ENCODE measurements around the gene SENP1. TPM values are rescaled to one million over a fixed set of nuclear protein-coding genes. Genes with fewer than 3 reads are reported as not detected.

Gene SENP1
- total RNA-seq, 1 donor from 2014 or later, result 44.0 TPM

- Mint-ChIP-seq H3K9me3 (no peaks in the 10 kb centered on the region), H3K27me3 (ENCODE audit: low read depth) (peaks cover 9% of the 10 kb centered on the region), H3K36me3 (ENCODE audit: low read depth) (no peaks in the 10 kb centered on the region), H3K4me1 (peaks cover 91% of the 10 kb centered on the region), H3K4me3 (no peak overlapping the region), H3K27ac (ENCODE audit: unreplicated experiment) (peak overlapping the region; percentile 2)
- TF ChIP-seq CTCF (conservative IDR thresholded peaks at IDR 0.05), result no peak
- no peak for DNase-seq (ENCODE audit: low read depth, low spot score)
Measured at GRCh38 chr12:48025281-48025680, 80.6 kb downstream of the SENP1 start.

GRCh38 chr12:48024735-48025134, 81.1 kb downstream of the SENP1 start:
- DNase-seq (ENCODE audit: low read depth, low spot score), result no peak
- H3K9me3 Mint-ChIP-seq, result no peaks in the 10 kb centered on the region
- H3K4me1 Mint-ChIP-seq, result peaks cover 85% of the 10 kb centered on the region

GRCh38 chr12:48023386-48023785, 82.5 kb downstream of the SENP1 start:
- Mint-ChIP-seq H3K9me3 (no peaks in the 10 kb centered on the region), H3K36me3 (ENCODE audit: low read depth) (no peaks in the 10 kb centered on the region), H3K27ac (ENCODE audit: unreplicated experiment) (no peak overlapping the region), H3K27me3 (ENCODE audit: low read depth) (peaks cover 17% of the 10 kb centered on the region), H3K4me1 (peaks cover 75% of the 10 kb centered on the region), H3K4me3 (peak overlapping the region; percentile 3)
- TF ChIP-seq CTCF (conservative IDR thresholded peaks at IDR 0.05), result no peak
- no peak for DNase-seq (ENCODE audit: low read depth, low spot score)

More at GRCh38 chr12:48024735-48025134, 81.1 kb downstream of the SENP1 start:
- H3K27me3 Mint-ChIP-seq (ENCODE audit: low read depth), result peaks cover 9% of the 10 kb centered on the region
- no peak overlapping the region for H3K4me3 Mint-ChIP-seq
- H3K36me3 Mint-ChIP-seq (ENCODE audit: low read depth), result no peaks in the 10 kb centered on the region
- H3K27ac Mint-ChIP-seq (ENCODE audit: unreplicated experiment), result peak overlapping the region; percentile 2
- no peak for TF ChIP-seq CTCF (conservative IDR thresholded peaks at IDR 0.05)

GRCh38 chr12:48022676-48023385, 83.0 kb downstream of the SENP1 start:
- no peaks in the 10 kb centered on the region for H3K36me3 Mint-ChIP-seq (ENCODE audit: low read depth)
- TF ChIP-seq CTCF (conservative IDR thresholded peaks at IDR 0.05), result no peak
- H3K4me3 Mint-ChIP-seq, result peak overlapping the region; percentile 3
- H3K27ac Mint-ChIP-seq (ENCODE audit: unreplicated experiment), result no peak overlapping the region
- peaks cover 72% of the 10 kb centered on the region for H3K4me1 Mint-ChIP-seq
- H3K27me3 Mint-ChIP-seq (ENCODE audit: low read depth), result peaks cover 21% of the 10 kb centered on the region
- H3K9me3 Mint-ChIP-seq, result no peaks in the 10 kb centered on the region
- DNase-seq (ENCODE audit: low read depth, low spot score), result no peak

- TF ChIP-seq CTCF (conservative IDR thresholded peaks at IDR 0.05), result no peak
- Mint-ChIP-seq H3K9me3 (no peaks in the 10 kb centered on the region), H3K4me3 (peak overlapping the region; percentile 21), H3K36me3 (ENCODE audit: low read depth) (no peaks in the 10 kb centered on the region), H3K27me3 (ENCODE audit: low read depth) (peaks cover 25% of the 10 kb centered on the region), H3K27ac (ENCODE audit: unreplicated experiment) (no peak overlapping the region), H3K4me1 (peaks cover 70% of the 10 kb centered on the region)
- DNase-seq (ENCODE audit: low read depth, low spot score), result no peak
Measured at GRCh38 chr12:48022180-48022521, 83.7 kb downstream of the SENP1 start.

Measured in neural crest cell (in vitro differentiated cells).